Colonic mucosa (tissue), 4 donors: ENCODE measurements around the gene TES. TPM values are rescaled to one million over a fixed set of nuclear protein-coding genes. Genes with fewer than 3 reads are reported as not detected.

ENCODE experiments used
- DNase-seq: peaks from one replicate; pipeline ENCODE4 v3.0.0-alpha.2; 2020
- H3K27ac ChIP-seq: fragments of 200-600 bp; one replicate; pipeline ENCODE4 v1.8.0; 2021
- H3K27me3 ChIP-seq: fragments of 200-600 bp; one replicate; pipeline ENCODE4 v1.8.0; 2021
- H3K36me3 ChIP-seq: fragments of 200-600 bp; one replicate; pipeline ENCODE4 v1.8.0; 2021
- H3K4me1 ChIP-seq: fragments of 200-600 bp; one replicate; pipeline ENCODE4 v1.8.0; 2021; ENCODE audit warnings: mild to moderate bottlenecking
- H3K4me3 ChIP-seq: fragments of 200-600 bp; one replicate; pipeline ENCODE4 v1.8.0; 2021
- H3K9ac ChIP-seq, 2 donors: one replicate each; pipeline ENCODE4 v1.7.0; 2013; ENCODE audit warnings: control low read depth in 2 of 2, low read depth in 2 of 2, low read length in 2 of 2
- H3K9me3 ChIP-seq: fragments of 200-600 bp; one replicate; pipeline ENCODE4 v1.8.0; 2021
- intact Hi-C: fragments of 100-400 bp; cut with DNase I; formaldehyde crosslinking; loops from one replicate; pipeline ENCODE4 v1.14.1; 2022
- total RNA-seq, 2 donors: library from RNA; stranded (reverse); fragmentation: NEBNext Ultra II Directional in 1 of 2; extraction: Animal tissue kit (Norgen Biotek cat#: 25700) in 1 of 2; gene quantifications; one replicate each; pipeline ENCODE4 v1.2.1, GENCODE V29; 2021
- TF ChIP-seq, protein P1 (sequence below): fragments of 200-600 bp; IDR thresholded peaks from one replicate; pipeline ENCODE4 v1.8.0; 2022; ENCODE audit warnings: antibody characterized with exemption, mild to moderate bottlenecking
- donor health status: healthy.
- donor health status: DM: no; HTN: no; CAD: no.
- donor health status: DM: no; HTN: no; CAD: no.

Gene TES
- total RNA-seq, 2 donors from 2014 or later: 75.1 to 142 TPM

DNA sequence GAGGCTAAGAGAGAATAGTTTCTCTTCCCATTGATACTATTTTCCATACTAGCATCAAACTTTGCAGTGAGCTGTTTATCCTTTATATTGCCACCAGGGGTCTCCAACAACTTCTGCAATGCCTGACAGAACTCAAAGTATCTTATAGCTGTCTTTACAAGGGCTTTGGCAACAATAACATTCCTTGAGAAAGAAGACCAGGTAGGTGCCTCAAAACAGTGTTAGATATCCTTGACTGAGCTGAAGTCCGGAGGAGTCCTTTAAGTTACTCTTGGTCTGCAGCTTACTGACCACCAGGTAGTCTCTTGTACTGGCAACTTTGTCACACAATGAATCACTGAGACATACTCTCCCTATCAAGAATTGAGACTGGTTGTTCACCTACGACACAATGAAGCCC is 30.0 kb upstream of the TES start:
- DNase-seq: no peak

DNA sequence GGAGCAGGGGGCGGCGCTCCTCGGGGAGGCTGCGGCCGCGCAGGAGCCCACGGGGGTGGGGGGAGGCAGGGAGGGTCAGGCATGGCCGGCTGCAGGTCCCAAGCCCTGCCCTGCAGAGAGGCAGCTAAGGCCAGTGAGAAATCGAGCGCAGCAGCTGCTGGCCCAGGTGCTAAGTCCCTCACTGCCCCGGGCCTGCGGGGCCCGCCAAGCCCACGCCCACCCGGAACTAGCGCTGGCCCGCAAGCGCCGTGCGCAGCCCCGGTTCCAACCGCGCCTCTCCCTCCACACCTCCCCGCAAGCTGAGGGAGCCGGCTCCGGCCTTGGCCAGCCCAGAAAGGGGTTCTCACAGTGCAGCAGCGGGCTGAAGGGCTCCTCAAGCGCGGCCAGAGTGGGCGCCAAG is 28.3 kb upstream of the TES start:
- TF ChIP-seq, protein P1, sequence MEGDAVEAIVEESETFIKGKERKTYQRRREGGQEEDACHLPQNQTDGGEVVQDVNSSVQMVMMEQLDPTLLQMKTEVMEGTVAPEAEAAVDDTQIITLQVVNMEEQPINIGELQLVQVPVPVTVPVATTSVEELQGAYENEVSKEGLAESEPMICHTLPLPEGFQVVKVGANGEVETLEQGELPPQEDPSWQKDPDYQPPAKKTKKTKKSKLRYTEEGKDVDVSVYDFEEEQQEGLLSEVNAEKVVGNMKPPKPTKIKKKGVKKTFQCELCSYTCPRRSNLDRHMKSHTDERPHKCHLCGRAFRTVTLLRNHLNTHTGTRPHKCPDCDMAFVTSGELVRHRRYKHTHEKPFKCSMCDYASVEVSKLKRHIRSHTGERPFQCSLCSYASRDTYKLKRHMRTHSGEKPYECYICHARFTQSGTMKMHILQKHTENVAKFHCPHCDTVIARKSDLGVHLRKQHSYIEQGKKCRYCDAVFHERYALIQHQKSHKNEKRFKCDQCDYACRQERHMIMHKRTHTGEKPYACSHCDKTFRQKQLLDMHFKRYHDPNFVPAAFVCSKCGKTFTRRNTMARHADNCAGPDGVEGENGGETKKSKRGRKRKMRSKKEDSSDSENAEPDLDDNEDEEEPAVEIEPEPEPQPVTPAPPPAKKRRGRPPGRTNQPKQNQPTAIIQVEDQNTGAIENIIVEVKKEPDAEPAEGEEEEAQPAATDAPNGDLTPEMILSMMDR: no peak
- no peaks in the 10 kb centered on the region for H3K27me3 ChIP-seq
- no peak for DNase-seq
- H3K9me3 ChIP-seq: no peaks in the 10 kb centered on the region
- no peak overlapping the region for H3K9ac ChIP-seq
- H3K4me1 ChIP-seq: no peaks in the 10 kb centered on the region
- no peak overlapping the region for H3K4me3 ChIP-seq
- no peak overlapping the region for H3K27ac ChIP-seq
- H3K36me3 ChIP-seq: no peaks in the 10 kb centered on the region
- intact Hi-C loops: loop anchor here (5.0 kb wide), 1 partner anchor 405 kb away; no protein-coding TSS in a partner anchor

More for the DNA sequence above, 30.0 kb upstream of the TES start:
- Histone ChIP-seq H3K4me1 (no peaks in the 10 kb centered on the region), H3K4me3 (no peak overlapping the region), H3K36me3 (no peaks in the 10 kb centered on the region), H3K27ac (no peak overlapping the region), H3K9ac (no peak overlapping the region), H3K27me3 (no peaks in the 10 kb centered on the region), H3K9me3 (no peaks in the 10 kb centered on the region)
- intact Hi-C loops: loop anchor here (5.0 kb wide), 1 partner anchor 407 kb away; no protein-coding TSS in a partner anchor
- TF ChIP-seq, protein P1: peak; percentile 54

DNA sequence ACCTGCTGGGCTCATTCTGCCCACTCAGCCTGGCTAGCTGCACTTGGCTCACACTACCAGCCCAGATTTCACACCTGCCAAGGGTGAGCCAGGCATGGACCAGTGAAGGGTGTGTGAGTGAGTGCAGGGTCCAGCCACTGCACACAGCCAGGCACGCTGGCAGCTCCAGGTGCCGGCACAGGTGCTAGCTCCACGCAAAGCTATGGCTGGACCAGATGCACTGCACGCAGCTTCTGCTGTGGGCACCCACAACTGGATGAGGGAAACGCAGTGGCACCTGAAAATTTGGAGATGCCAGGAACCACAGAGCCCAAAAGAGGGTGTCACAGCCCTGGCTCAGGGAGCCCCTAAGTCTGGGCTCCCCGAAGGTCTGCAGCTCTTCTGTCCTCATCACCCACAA is 24.9 kb upstream of the TES start:
- intact Hi-C loops: no loop called here
- H3K27me3 ChIP-seq: no peaks in the 10 kb centered on the region
- no peak overlapping the region for H3K9ac ChIP-seq
- TF ChIP-seq, protein P1: no peak
- no peaks in the 10 kb centered on the region for H3K36me3 ChIP-seq
- H3K4me3 ChIP-seq: no peak overlapping the region
- no peaks in the 10 kb centered on the region for H3K9me3 ChIP-seq
- no peak overlapping the region for H3K27ac ChIP-seq
- H3K4me1 ChIP-seq: no peaks in the 10 kb centered on the region
- no peak for DNase-seq

DNA sequence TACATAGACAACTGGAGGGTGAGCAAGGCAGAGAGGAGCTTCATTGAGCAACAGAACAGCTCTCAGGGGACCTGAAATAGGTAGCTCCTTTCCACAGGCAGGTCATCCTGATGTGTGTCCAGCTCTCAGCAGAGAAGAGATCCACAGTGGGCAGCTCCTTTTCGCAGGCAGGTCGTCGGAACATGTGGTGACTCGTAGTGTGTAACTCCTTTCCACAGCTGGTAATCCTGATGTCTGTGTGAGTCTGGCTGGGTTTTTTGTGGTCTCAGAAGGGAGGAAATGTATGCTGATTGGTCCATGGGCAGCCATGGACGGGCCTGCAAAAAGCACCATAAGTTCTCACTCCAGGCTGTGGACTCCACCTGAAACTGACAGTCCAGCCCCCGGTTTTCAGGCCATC is 24.4 kb upstream of the TES start:
- TF ChIP-seq, protein P1: no peak
- Histone ChIP-seq H3K36me3 (no peaks in the 10 kb centered on the region), H3K27me3 (no peaks in the 10 kb centered on the region), H3K4me3 (no peak overlapping the region), H3K4me1 (no peaks in the 10 kb centered on the region), H3K9ac (no peak overlapping the region), H3K9me3 (no peaks in the 10 kb centered on the region), H3K27ac (no peak overlapping the region)
- no peak for DNase-seq
- intact Hi-C loops: no loop called here

DNA sequence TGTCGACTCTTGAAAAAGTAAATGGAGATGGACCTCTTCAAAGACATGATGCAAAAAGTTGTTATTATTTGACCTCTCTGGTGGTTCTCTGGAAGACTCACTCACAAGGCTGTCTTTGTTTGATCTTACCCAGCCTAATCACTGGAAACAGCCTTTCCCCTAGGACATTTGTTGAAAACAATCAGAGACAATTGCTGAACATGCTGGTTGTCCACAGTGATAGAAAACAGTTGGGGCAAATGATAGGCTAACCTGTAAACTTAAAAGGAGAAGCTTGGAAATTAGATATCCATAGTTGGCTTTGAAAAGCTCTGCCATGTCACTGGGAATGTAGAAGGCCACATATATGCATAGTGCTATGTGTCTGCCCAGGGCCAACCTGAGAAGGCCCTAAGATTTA is 22.9 kb upstream of the TES start:
- intact Hi-C loops: no loop called here

More for the DNA sequence above, 22.9 kb upstream of the TES start:
- Histone ChIP-seq H3K9ac (no peak overlapping the region), H3K27ac (no peak overlapping the region), H3K4me1 (no peaks in the 10 kb centered on the region), H3K36me3 (no peaks in the 10 kb centered on the region), H3K27me3 (no peaks in the 10 kb centered on the region), H3K4me3 (no peak overlapping the region), H3K9me3 (no peaks in the 10 kb centered on the region)
- DNase-seq: no peak
- TF ChIP-seq, protein P1: no peak
